Body of pancreas (tissue), 4 donors: Measurements from ENCODE around the gene ADGRL1.

Experiments used
- CTCF ChIP-seq, 7 experiments: fragments of 450-650 bp in 4 of 7; fragments of 200-600 bp in 3 of 7; sonication (generic) in 3 of 7; IDR thresholded peaks; one replicate each; pipeline ENCODE4 v1.5.1; 2016 to 2019; ENCODE audit warnings: antibody characterized with exemption in 7 of 7
- POLR2A ChIP-seq, 3 donors: fragments of 450-650 bp; IDR thresholded peaks; one replicate each; pipeline ENCODE4 v1.6.1; 2016; ENCODE audit warnings: antibody characterized with exemption in 3 of 3, mild to moderate bottlenecking in 2 of 3

GRCh38 chr19:14156971-14157717 is 48.8 kb downstream of the ADGRL1 start:
- TF ChIP-seq POLR2A (IDR thresholded peaks at IDR 0.05), result no peak
- no peak for TF ChIP-seq CTCF (IDR thresholded peaks at IDR 0.05)
